IMR-90 (cell line): Measurements from ENCODE around the gene NUCB1.

Experiments used
- CTCF ChIP-seq: conservative IDR thresholded peaks from 2 replicates; pipeline ENCODE4 v1.5.1; 2012; ENCODE audit warnings: mild to moderate bottlenecking, low read depth, low read length, improper control_type of control experiment
- MAFK ChIP-seq: IDR thresholded peaks from 2 replicates; pipeline ENCODE4 v1.6.1; 2012; ENCODE audit warnings: low read depth, low read length, improper control_type of control experiment
- MAZ ChIP-seq: IDR thresholded peaks from 2 replicates; pipeline ENCODE4 v1.6.1; 2012; ENCODE audit warnings: low read depth, mild to moderate bottlenecking, low read length, improper control_type of control experiment, moderate library complexity, borderline replicate concordance
- POLR2A ChIP-seq: IDR thresholded peaks from 2 replicates; pipeline ENCODE4 v1.6.1; 2012; ENCODE audit warnings: mild to moderate bottlenecking, low read depth, low read length
- RAD21 ChIP-seq: IDR thresholded peaks from 2 replicates; pipeline ENCODE4 v1.6.1; 2012; ENCODE audit warnings: low read length, improper control_type of control experiment
- RFX5 ChIP-seq: IDR thresholded peaks from 2 replicates; pipeline ENCODE4 v1.8.0; 2012; ENCODE audit warnings: low read depth, mild to moderate bottlenecking, low read length, moderate library complexity
- USF2 ChIP-seq: fragments of 150-350 bp; IDR thresholded peaks from 2 replicates; pipeline ENCODE4 v1.6.1; 2017; ENCODE audit warnings: mild to moderate bottlenecking, antibody characterized with exemption, low read length, low read depth

GRCh38 chr19:48868114-48868886 lies 31.8 kb upstream of the NUCB1 start, which contains the start of gene PLEKHA4:
- TF ChIP-seq CTCF (no peak), RFX5 (no peak), RAD21 (no peak), POLR2A (peak; percentile 62; the same call in 1 of the 2 replicates), USF2 (no peak), MAZ (peak; percentile 63; the same call in 1 of the 2 replicates), MAFK (no peak)
